H9 (cell line): Measurements from ENCODE around the gene RNASE8. TPM values are rescaled to one million over a fixed set of nuclear protein-coding genes. Genes with fewer than 3 reads are reported as not detected.

Source experiments
- DNase-seq: peaks from one replicate; pipeline ENCODE4 v3.0.0-alpha.2; 2017
- H2AFZ ChIP-seq: one replicate; pipeline ENCODE4 v1.6.1; 2013; ENCODE audit warnings: mild to moderate bottlenecking, low read length, control low read depth, moderate library complexity
- H2AK5ac ChIP-seq: 2 replicates; pipeline ENCODE4 v1.6.1; 2013; ENCODE audit warnings: low read length, control low read depth, mixed read lengths; ENCODE audit not compliant: insufficient read length
- H2BK120ac ChIP-seq: one replicate; pipeline ENCODE4 v1.6.1; 2013; ENCODE audit warnings: low read depth, mild to moderate bottlenecking, low read length, control low read depth, inconsistent platforms; ENCODE audit not compliant: poor library complexity, severe bottlenecking
- H2BK12ac ChIP-seq: 2 replicates; pipeline ENCODE4 v1.6.1; 2013; ENCODE audit warnings: low read length, control low read depth, mixed read lengths, low read depth; ENCODE audit not compliant: insufficient read length
- H2BK15ac ChIP-seq: 2 replicates; pipeline ENCODE4 v1.6.1; 2013; ENCODE audit warnings: low read depth, low read length, control low read depth
- H2BK20ac ChIP-seq: one replicate; pipeline ENCODE4 v1.6.1; 2013; ENCODE audit warnings: low read depth, mild to moderate bottlenecking, low read length, control low read depth, inconsistent platforms; ENCODE audit not compliant: poor library complexity, severe bottlenecking
- H2BK5ac ChIP-seq: 2 replicates; pipeline ENCODE4 v1.6.1; 2013; ENCODE audit warnings: low read length, control low read depth, mixed read lengths; ENCODE audit not compliant: insufficient read length
- H3K14ac ChIP-seq: 2 replicates; pipeline ENCODE4 v1.6.1; 2013; ENCODE audit warnings: low read length, control low read depth; ENCODE audit not compliant: insufficient read depth
- H3K18ac ChIP-seq: 2 replicates; pipeline ENCODE4 v1.6.1; 2013; ENCODE audit warnings: low read depth, mild to moderate bottlenecking, mixed read lengths, low read length, control low read depth; ENCODE audit not compliant: insufficient read length
- H3K23ac ChIP-seq: 2 replicates; pipeline ENCODE4 v1.6.1; 2013; ENCODE audit warnings: low read length, control low read depth, mixed read lengths, low read depth; ENCODE audit not compliant: insufficient read length
- H3K23me2 ChIP-seq: 2 replicates; pipeline ENCODE4 v1.6.1; 2013; ENCODE audit warnings: low read depth, mild to moderate bottlenecking, mixed read lengths, low read length, control low read depth; ENCODE audit not compliant: insufficient read length, poor library complexity, severe bottlenecking
- H3K27ac ChIP-seq: 2 replicates; pipeline ENCODE4 v1.5.1; 2013; ENCODE audit warnings: low read length, control low read depth, mixed read lengths, low read depth; ENCODE audit not compliant: insufficient read length
- H3K27me3 ChIP-seq: 2 replicates; pipeline ENCODE4 v1.6.1; 2013; ENCODE audit warnings: low read length, control low read depth, inconsistent platforms; ENCODE audit not compliant: insufficient read depth
- H3K4ac ChIP-seq: 2 replicates; pipeline ENCODE4 v1.6.1; 2013; ENCODE audit warnings: low read depth, mild to moderate bottlenecking, control low read depth, inconsistent platforms, low read length, moderate library complexity
- H3K4me1 ChIP-seq: 2 replicates; pipeline ENCODE4 v1.6.1; 2013; ENCODE audit warnings: low read length, control low read depth, inconsistent platforms; ENCODE audit not compliant: insufficient read depth
- H3K4me2 ChIP-seq: 2 replicates; pipeline ENCODE4 v1.6.1; 2013; ENCODE audit warnings: low read length, control low read depth, mixed read lengths; ENCODE audit not compliant: insufficient read length, insufficient read depth
- H3K56ac ChIP-seq: 2 replicates; pipeline ENCODE4 v1.6.1; 2013; ENCODE audit warnings: low read depth, mild to moderate bottlenecking, mixed read lengths, low read length, control low read depth; ENCODE audit not compliant: insufficient read length
- H3K79me1 ChIP-seq: 2 replicates; pipeline ENCODE4 v1.6.1; 2013; ENCODE audit warnings: low read depth, mild to moderate bottlenecking, moderate library complexity, low read length, control low read depth, inconsistent platforms; ENCODE audit not compliant: insufficient read depth, poor library complexity, severe bottlenecking
- H3K79me2 ChIP-seq: 2 replicates; pipeline ENCODE4 v1.6.1; 2013; ENCODE audit warnings: low read length, control low read depth, inconsistent platforms; ENCODE audit not compliant: insufficient read depth
- H3K9ac ChIP-seq: 2 replicates; pipeline ENCODE4 v1.6.1; 2013; ENCODE audit warnings: low read length, control low read depth, mixed read lengths; ENCODE audit not compliant: insufficient read length; ENCODE audit errors: extremely low read depth
- H3K9me3 ChIP-seq: one replicate; pipeline ENCODE4 v1.6.1; 2013; ENCODE audit warnings: low read depth, low read length, inconsistent platforms; ENCODE audit not compliant: control insufficient read depth
- H3T11ph ChIP-seq: one replicate; pipeline ENCODE4 v1.6.1; 2013; ENCODE audit warnings: mild to moderate bottlenecking, low read length, control low read depth, inconsistent platforms
- H4K20me1 ChIP-seq: one replicate; pipeline ENCODE4 v1.6.1; 2013; ENCODE audit not compliant: control insufficient read depth, insufficient read length, insufficient read depth
- H4K5ac ChIP-seq: 2 replicates; pipeline ENCODE4 v1.6.1; 2013; ENCODE audit warnings: low read depth, mild to moderate bottlenecking, mixed read lengths, low read length, control low read depth; ENCODE audit not compliant: insufficient read length
- H4K8ac ChIP-seq: replicated peaks from 2 replicates; pipeline ENCODE4 v1.6.1; 2013; ENCODE audit warnings: low read length, control low read depth, mixed read lengths, low read depth; ENCODE audit not compliant: insufficient read length
- H4K91ac ChIP-seq: 2 replicates; pipeline ENCODE4 v1.6.1; 2013; ENCODE audit warnings: low read depth, mild to moderate bottlenecking, moderate library complexity, mixed read lengths, low read length, control low read depth; ENCODE audit not compliant: insufficient read length
- H3K27ac Mint-ChIP-seq, 3 experiments: 2 replicates in 2 of 3; 3 replicates in 1 of 3; pipeline ENCODE4 v1.8.0; 2020 to 2021; ENCODE audit warnings: mixed read lengths in 3 of 3, mild to moderate bottlenecking in 1 of 3, moderate library complexity in 1 of 3
- H3K27me3 Mint-ChIP-seq: 2 replicates; pipeline ENCODE4 v1.8.0; 2021; ENCODE audit warnings: low read depth, mild to moderate bottlenecking, moderate library complexity, mixed read lengths
- H3K36me3 Mint-ChIP-seq, 3 experiments: 2 replicates in 2 of 3; 3 replicates in 1 of 3; pipeline ENCODE4 v1.8.0; 2020 to 2021; ENCODE audit warnings: low read depth in 3 of 3, mixed read lengths in 3 of 3; ENCODE audit not compliant: insufficient read depth in 1 of 3
- H3K4me1 Mint-ChIP-seq, 2 experiments: 2 replicates each; pipeline ENCODE4 v1.8.0; 2020; ENCODE audit warnings: mixed read lengths in 2 of 2
- H3K4me3 Mint-ChIP-seq, 2 experiments: 2 replicates in 1 of 2; 3 replicates in 1 of 2; pipeline ENCODE4 v1.8.0; 2020 to 2021; ENCODE audit warnings: mild to moderate bottlenecking in 2 of 2, mixed read lengths in 2 of 2, moderate library complexity in 1 of 2
- H3K9me3 Mint-ChIP-seq, 2 experiments: 2 replicates in 1 of 2; 3 replicates in 1 of 2; pipeline ENCODE4 v1.8.0; 2020; ENCODE audit warnings: mild to moderate bottlenecking in 2 of 2, mixed read lengths in 2 of 2, moderate library complexity in 1 of 2
- WGBS: extraction: QIAGEN DNeasy Blood & Tissue Kit; methylation state at CpG from one replicate; pipeline ENCODE4 v1.1.7; 2013; ENCODE audit warnings: missing lambda C conversion rate, low lambda C conversion rate, mixed read lengths; ENCODE audit not compliant: insufficient read length; ENCODE audit errors: extremely low coverage; 5-methylcytosine and 5-hydroxymethylcytosine counted together
- total RNA-seq: library from RNA; stranded (reverse); gene quantifications from 2 replicates; pipeline ENCODE4 v1.2.1, GENCODE V29; 2021
- TF ChIP-seq, protein P1 (sequence below): fragments of 200-600 bp; sonication (generic); conservative IDR thresholded peaks from 3 replicates; pipeline ENCODE4 v1.8.0; 2021; ENCODE audit warnings: antibody characterized with exemption, mild to moderate bottlenecking

RNASE8 gene
- total RNA-seq, 1 experiment from 2014 or later, result not detected

GRCh38 chr14:21103710-21104447 is 46.3 kb downstream of the RNASE8 start:
- no peak overlapping the region for H3T11ph ChIP-seq
- Mint-ChIP-seq H3K4me1 (peaks cover 66 to 75% of the 10 kb centered on the region in 2 experiments), H3K4me3 (peak overlapping the region; percentile 83 to 99), H3K27me3 (no peaks in the 10 kb centered on the region; the same call in 1 of the 2 replicates), H3K9me3 (no peaks in the 10 kb centered on the region; a peak in 1 of 5 replicates), H3K36me3 (0 out of 7 replicates have a peak, but pooled peaks cover 0 to 3% (median 0%) of the 10 kb centered on the region in 3 experiments), H3K27ac (peak overlapping the region; percentile 87 to 98 (median 98))
- peak overlapping the region; percentile 71 for H4K91ac ChIP-seq
- no peak overlapping the region for H3K23ac ChIP-seq
- H3K9ac ChIP-seq, result peak overlapping the region; percentile 97
- peak overlapping the region; percentile 73 for H3K27ac ChIP-seq
- H2BK5ac ChIP-seq, result peak overlapping the region; percentile 47
- H2AK5ac ChIP-seq, result no peak overlapping the region
- H3K4me1 ChIP-seq, result peaks cover 14% of the 10 kb centered on the region; the same call in 1 of the 2 replicates
- no peak overlapping the region for H2BK15ac ChIP-seq
- no peak overlapping the region; the same call in 1 of the 2 replicates for H3K4ac ChIP-seq
- no peak overlapping the region for H3K56ac ChIP-seq
- H2BK120ac ChIP-seq, result peak overlapping the region; percentile 67
- no peak overlapping the region for H2BK12ac ChIP-seq
- peaks cover 3% of the 10 kb centered on the region for H4K20me1 ChIP-seq
- peak overlapping the region; percentile 99 for H3K18ac ChIP-seq
- peaks cover 18% of the 10 kb centered on the region for H3K23me2 ChIP-seq
- TF ChIP-seq, protein P1, sequence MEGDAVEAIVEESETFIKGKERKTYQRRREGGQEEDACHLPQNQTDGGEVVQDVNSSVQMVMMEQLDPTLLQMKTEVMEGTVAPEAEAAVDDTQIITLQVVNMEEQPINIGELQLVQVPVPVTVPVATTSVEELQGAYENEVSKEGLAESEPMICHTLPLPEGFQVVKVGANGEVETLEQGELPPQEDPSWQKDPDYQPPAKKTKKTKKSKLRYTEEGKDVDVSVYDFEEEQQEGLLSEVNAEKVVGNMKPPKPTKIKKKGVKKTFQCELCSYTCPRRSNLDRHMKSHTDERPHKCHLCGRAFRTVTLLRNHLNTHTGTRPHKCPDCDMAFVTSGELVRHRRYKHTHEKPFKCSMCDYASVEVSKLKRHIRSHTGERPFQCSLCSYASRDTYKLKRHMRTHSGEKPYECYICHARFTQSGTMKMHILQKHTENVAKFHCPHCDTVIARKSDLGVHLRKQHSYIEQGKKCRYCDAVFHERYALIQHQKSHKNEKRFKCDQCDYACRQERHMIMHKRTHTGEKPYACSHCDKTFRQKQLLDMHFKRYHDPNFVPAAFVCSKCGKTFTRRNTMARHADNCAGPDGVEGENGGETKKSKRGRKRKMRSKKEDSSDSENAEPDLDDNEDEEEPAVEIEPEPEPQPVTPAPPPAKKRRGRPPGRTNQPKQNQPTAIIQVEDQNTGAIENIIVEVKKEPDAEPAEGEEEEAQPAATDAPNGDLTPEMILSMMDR, result peak; percentile 76
- no peaks in the 10 kb centered on the region for H3K9me3 ChIP-seq
- H3K79me1 ChIP-seq, result no peaks in the 10 kb centered on the region
- peak overlapping the region; percentile 55 for H4K5ac ChIP-seq
- H2BK20ac ChIP-seq, result no peak overlapping the region
- H3K4me2 ChIP-seq, result peak overlapping the region; percentile 89
- H3K14ac ChIP-seq, result peak overlapping the region; percentile 99
- H3K79me2 ChIP-seq, result no peaks in the 10 kb centered on the region; the same call in 1 of the 2 replicates
- H3K27me3 ChIP-seq, result no peaks in the 10 kb centered on the region
- DNase-seq, result peak; percentile 95
- peak overlapping the region; percentile 56 for H4K8ac ChIP-seq
- WGBS, result no CpG with 5 or more reads among the region's 62 CpGs
- H2AFZ ChIP-seq, result no peak overlapping the region
